ENCODE measurements around the gene MCM3AP.
A peak's percentile ranks its signal among the peaks of the same experiment; 100 is the strongest.
"Not testable (repeated sequence)": the region's sequence is repeated elsewhere in the genome, so short reads cannot be mapped to it uniquely, and the experiment has no call there.

The MCM3AP gene

DNA sequence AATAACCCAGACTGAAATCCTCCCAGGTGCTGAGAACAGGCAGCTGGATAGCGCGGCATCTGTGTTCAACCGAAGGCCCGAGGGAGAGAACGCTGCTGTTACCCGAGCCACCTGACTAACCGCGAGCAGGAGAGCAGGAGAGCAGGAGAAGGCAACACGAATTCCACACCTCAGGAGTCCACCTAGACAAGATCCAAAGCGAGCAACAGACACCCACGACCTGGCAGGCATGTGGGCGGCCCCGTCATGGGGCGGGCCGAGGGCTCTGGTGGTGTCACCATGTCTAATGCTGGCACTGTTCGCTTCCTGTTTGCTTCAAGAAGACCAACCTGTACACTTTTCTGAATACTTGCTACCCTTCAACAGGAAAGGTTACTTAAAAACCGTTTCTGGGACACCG is 80.2 kb downstream of the MCM3AP start:
- DNase-seq: no peak

DNA sequence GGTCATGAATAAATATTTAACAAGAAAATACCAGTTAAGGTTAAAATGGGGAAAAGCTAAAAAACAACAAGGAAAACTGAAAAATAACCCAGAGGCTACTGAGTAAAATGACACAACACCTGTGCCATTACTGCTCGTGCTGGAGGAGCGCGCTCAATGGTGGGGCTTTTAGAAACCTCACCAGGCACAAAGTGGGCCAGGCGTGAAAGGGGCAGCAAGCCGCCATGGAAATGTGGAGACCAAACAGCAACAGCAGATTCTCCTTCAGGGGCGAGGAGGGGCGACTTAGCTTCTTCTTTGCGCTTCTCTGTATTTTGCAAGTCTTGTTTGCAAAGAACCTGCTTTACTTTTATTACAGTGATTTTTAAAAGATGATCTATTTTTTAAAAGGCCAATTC is 82.2 kb downstream of the MCM3AP start:
- no peak for DNase-seq

DNA sequence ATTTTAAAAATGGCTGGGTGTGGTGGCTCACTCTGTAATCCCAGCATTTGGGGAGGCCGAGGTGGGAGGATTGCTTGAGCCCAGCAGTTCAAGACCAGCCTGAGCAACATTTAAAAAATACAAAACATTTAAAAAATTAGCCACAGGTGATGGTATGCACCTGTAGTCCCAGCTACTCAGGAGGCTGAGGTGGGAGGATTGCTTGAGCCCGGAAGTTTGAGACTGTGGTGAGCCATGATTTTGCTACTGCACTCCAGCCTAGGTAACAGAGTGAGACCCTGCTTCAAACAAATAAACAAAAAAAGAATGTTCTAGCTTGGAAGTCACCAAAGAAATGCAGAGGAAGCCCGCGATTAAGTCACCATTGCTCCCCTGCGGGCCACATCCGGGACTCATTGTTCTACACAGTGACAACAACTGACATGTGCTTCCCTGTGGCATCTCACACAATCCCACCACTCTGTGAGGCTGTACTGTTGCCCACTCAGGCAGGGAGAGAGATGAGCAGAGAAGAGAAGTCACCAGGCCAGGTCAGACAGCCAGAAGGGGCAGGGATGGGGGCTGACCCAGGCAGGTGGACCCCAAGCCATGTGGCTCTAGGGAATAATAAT is 82.7 kb downstream of the MCM3AP start:
- DNase-seq: no peak

DNA sequence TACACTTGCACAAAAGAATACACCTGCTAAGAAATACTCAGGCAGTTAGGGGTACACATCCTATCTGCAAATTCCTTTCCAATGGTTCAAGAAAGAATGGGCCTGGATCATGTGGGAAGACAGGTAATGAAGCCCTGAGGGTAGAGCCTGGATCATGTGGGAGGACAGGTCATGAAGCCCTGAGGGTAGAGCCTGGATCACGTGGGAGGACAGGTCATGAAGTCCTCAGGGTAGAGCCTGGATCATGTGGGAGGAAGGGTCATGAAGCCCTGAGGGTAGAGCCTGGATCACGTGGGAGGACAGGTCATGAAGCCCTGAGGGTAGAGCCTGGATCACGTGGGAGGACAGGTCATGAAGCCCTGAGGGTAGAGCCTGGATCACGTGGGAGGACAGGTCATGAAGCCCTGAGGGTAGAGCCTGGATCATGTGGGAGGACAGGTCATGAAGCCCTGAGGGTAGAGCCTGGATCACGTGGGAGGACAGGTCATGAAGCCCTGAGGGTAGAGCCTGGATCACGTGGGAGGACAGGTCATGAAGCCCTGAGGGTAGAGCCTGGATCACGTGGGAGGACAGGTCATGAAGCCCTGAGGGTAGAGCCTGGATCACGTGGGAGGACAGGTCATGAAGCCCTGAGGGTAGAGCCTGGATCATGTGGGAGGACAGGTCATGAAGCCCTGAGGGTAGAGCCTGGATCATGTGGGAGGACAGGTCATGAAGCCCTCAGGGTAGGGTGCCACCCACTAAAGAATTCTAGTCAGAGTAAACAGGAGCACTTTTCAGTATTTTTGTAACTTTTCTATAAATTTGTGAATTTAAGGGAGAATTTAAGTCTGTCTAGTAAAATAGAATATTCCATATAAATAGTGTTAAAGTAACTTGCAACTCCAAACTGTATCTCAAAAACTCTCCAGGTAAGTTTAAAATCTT is 84.3 kb downstream of the MCM3AP start:
- DNase-seq: not testable (repeated sequence)

DNA sequence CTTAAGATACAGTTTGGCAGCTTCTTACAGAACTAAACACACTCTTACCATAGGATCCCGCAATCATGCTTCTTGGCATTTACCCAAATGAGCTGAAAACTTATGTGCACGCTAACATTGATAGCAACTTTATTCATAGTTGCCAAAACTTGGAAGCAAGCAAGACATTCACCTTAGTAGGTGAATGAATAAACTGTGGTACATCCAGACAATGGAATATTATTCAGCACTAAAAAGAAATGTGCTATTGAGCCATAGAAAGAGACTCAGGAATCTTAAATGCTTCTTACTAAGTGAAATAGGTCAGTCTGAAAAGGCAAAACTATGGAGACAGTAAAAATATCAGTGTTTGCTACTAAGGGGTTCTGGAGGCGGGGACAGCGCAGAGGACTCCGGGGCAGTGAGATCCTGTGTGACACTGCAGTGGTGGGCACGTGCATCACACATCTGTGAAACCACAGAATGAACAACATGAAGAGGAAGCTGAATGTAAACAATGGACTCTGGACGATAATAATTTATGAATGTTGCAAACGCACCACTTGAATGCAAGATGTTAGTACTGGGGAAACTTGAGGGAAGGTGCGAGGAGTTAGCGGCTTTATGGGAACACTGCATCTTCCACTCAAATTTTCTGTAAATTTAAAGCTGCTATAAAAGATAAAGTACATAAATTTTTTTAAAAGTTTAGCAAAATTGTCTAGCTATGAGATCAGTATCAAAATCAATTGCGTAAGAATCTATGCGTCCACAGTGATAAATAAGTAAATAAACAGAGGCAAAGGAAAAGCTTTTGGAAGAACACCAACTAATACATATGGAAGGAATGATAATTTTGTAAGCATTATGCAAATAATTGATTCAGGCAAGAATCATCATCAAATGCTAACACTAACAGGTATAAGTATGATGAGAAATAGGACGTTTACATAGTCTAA is 85.7 kb downstream of the MCM3AP start:
- DNase-seq: no peak

DNA sequence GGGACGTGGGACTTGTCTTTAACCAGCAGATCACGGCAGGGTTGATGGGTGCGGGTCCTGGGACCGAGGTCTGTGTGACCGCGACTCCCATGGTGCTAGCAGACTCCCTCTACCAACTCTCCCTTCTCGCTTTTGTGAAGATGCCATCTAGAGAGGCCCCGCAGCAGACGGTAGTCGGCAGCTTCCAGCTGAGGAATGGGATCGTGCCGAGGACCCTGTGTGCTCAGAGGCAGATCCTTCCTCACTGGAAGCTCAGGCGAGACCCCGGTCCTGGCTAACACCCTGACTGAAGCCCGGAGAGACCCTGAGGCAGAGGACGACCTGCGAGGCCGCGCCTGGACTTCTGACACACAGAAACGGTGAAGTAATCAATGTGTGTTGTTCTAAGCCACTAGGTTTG is 88.7 kb downstream of the MCM3AP start:
- DNase-seq: no peak

DNA sequence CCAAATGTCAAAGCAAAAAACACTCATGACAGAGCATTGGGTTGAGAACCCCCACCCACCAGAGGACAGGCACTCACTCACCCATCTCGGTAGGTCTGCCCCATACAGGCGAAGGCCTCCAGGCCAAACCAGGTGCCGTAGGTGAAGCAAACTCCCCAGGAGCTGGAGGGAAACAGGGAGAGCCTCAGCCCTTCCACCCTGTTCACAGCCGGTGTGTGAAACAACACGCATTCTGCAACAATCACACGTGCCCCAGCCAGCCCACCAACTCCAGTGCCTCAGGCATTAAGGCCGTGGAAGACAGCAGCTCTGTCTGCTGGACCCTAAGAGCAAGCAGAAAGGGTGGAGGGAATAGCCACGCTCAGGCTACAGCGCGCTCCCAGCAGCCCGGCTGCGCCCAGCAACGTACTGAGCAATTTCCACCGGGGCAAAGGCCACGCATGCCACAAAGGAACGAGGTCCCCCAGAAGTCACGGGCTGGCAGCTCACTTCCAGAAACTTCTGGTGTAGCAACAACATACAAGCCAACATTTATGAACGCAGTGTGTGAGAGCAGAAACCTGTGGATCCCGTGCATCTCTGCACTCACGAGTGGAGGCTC is 89.7 kb downstream of the MCM3AP start:
- no peak for DNase-seq

DNA sequence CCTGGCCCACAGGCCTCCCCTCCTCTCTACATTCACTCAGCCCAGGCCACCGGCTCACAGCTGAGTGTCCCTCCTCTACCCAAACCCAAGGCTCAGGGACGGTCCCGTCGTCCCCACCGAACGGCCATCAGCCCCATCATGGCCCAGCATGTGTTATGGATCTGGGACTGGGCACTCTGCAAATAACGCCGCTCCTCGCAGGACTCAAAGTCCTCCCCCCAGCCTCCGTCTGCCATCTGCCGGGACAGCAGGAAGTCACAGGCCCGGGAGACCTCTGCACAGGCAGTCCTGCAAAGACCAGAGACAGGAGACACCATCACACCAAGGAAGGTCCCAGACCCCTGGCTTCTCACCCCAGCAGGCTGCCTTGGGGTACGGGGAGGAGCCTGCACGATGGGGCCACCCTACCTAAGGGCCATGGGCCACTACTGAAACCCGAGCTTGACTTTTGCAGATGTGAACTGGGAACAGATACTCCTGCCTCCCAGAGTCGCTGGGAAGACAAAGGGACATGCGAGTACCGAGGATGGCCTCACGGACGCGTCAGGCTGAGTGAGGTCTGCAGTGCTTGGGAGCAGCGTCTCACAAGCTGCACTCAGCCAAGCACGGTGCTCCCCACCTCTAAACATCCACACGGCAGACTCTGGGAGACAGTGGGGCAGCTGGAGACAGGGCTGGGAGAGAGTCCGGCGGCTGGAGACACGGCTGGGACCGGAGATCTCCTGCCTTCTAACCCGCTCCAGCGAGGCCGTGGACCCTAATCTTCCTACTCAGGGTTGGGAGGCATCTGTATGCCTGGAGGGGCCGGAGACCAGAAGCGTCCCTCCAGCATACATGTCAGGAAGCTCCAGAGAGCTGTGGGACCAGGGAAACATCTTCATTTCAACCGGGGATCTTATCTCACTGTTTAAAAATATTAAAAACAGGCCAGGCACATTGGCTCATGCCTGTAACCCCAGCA is 90.8 kb downstream of the MCM3AP start:
- no peak for DNase-seq

DNA sequence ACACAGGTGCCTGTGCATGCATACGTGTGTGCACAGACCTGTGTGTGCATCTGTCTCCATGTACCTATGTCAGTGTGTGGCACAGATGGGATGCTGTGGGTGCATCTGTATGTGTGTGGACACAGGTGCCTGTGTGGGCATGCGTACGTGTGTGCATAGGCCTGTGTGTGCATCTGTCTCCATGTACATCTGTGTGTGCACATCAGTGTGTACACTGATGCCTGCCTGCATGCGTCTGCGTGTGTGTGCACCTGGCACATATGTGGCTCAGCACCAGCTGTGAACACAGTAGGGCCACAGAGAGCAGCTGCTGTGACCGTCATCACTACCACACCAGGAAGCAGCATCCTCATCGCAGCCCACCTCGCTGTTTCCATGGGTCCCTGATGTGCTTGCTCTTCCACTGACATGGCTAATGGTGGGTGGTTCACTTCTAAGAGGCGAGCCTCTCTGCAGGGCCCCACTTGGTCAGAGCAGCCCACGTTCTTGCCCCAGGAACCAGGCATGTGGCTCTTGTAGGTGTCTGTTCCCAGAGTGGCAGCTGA is 91.5 kb downstream of the MCM3AP start:
- no peak for DNase-seq

DNA sequence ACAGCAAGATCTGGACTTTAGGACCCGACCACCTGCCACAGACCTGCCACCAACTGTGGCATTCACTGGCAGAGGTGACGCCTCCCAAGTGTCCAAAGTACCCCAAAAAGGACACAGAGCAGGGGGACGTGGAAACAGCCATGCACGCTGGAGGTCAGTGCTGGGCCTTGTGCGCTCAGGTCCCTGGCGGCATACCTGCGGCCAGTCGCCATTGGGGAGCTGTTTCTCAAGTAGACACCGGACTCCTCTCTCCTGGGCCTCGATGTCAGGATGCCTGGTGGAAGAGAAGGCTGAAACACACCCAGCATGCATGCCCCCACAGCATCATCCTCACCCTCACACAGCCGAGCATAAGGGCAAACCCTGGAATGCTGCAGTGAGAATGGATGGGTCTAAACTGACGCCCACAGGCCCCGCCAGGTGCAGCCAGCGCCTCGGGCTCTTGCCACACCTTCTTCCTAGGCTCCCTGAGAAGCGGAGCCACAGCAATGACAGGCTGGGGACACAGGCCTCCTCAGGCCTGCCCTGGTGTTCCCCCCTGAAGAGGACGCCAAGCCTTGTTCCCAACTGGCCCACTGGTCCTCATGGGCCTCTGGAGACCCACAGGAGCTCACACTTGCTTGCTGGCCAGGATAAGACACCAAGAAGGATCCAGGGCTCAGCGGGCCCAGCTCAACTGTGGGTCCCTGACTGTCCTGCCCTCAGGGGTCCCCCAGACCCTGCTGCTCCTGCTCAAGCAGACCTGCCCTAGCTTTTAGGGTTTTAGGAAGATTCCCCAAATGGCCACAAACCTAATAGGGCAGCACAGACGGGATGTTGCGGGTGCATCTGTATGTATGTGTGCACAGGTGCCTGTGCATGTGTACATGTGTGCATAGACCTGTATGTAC is 93.5 kb downstream of the MCM3AP start:
- no peak for DNase-seq

DNA sequence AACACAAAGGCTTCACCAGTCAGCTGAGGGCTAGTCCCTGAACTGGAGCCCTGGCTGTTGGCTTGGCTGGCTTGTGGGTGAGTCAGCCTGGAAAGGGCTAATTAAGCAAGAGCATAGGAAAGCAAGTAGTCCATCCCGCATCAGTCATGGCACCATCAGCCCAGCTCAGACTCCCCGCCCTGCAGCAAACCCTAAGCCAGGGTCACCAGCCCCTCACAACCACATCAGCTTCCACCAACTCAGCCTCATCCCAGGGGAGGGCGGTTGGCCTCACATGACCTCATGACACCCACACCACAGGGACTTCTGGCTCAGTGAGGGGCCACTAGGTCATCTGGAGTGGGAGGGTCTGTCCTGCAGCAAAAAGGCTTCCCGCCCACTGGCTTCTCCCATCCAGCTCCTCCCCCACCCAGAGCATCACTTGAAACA is 94.1 kb downstream of the MCM3AP start:
- no peak for DNase-seq

DNA sequence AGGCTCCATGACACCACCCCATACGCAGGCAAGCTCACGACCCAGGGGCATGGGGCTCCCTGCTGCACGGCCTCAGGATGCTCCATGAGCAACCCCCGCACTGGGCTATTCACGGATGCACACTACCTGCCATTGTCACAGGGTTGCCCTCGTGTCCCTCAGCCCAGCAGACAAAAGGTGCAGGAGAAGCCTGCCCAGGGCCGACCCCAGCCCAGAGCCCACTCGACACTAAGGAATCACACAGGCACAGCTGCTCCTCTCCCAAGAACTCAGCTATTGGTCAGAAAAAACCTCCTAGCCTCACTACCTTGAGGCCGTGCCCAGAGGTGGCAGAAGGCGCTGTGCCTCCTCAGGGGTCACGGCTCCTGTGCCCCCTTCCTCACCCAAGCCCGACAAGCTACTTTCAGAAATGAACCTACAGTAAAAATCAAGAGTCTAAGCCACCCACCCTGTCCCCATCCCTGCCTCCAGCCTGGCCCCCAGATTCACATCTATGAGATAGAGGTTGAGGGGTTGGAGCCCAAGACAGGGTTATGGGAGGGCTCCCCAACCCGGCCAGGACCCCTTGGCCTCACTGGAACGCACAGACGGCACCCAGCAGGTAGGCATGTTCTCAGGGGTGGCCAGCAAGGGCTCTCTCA is 94.8 kb downstream of the MCM3AP start:
- no peak for DNase-seq

DNA sequence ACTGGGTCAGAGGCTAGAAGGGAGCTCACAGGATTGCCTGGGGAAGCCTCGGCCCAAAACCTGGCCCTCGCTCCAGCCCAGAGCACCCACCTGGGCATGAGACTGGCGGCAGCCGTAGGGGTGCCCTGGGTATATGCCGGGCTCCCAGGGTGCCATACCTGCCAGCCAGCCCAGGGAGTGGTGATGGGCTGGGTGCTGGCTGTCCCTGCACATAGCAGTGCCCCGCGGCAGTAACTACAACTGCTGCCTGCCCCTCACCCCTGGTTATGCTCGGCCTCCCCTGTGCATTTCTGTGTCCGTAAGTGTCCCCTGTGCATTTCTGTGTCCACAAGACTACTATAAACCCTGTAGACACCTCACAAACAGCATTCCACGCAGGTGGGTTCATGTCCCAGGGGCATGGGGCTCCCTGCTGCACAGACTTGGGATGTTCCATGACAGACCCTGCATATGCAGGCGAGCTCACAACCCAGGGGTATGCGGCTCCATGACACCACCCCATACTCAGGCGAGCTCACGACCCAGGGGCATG is 95.4 kb downstream of the MCM3AP start:
- DNase-seq: no peak

DNA sequence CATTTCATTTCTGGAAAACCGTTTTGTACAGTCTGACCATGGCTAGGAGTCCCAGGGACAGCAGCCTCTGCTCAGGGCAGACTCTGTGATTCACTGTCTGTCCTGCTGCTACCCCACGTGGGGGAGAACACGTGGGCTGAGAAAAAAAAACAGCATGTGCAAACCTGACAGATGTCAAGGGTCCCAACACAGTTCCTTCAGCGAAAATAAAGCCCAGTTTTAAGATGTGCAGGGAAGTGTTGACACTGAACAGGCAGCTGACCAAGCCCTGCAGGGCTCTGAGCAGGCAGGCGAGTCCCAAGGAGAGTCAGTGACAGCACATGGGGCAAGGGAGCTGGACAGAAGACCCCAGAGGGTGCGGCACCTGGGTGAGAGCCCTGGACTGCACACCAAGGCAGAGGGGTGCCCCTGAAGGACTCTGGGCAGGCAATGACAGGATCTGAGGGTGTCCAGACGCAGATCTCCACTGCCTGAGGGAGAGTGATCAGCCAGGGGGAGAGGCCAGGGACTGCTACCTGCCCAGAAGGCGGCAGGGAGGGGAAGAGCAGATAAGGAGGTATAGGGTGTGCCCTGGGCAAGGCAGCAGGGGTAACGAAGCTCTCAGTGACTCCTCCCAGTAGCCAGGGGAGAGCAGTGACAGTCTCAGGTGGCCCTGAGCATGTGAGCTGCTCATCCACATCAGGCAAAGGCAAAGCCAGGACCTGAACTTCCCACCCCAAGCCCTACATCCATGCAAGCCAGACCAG is 96.0 kb downstream of the MCM3AP start:
- no peak for DNase-seq

DNA sequence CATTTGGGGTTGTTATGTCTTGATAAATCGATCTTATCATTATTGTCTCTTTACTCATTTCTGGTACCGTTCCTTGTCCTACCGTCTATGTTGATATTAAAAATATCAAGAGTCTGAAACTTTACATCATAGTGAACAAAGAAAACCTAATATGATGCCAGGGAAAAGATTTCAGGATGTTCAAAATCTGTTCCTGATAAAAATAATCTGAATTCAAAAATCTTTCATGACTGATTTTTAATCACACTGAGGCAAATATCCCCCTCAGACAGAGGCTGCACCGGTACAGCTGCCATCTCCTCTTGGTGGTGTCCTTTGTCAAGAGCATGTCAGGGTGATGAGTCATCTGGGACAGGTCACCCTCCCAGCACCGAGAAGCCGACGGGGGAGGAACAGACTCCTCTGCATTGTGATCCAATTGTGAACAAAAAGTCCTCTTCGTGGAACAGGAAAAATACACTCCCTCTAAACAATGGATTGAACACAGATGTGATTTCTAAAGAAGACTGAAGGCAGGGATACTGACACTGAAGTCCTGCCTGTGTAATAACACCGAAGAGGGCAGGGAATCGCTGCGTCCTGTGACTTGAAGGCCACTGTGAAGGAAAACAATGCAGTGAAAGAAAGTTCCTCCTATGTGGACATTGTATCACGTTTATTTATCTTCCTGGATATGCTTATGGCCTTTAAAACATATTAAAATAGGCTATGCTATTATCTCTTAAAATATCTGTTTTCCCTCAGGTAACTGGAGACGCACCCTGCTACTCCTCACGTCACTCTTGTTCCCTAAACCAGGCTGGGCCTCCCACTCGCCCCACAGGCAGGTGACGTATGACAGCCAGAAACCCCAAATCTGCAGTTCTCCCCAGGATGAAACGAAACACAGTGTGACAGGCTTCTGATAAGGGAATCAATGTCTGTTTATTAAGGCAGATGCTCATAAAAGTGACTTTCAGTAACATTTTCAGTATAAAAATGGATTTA is 96.9 kb downstream of the MCM3AP start:
- peak; percentile 38 for DNase-seq

DNA sequence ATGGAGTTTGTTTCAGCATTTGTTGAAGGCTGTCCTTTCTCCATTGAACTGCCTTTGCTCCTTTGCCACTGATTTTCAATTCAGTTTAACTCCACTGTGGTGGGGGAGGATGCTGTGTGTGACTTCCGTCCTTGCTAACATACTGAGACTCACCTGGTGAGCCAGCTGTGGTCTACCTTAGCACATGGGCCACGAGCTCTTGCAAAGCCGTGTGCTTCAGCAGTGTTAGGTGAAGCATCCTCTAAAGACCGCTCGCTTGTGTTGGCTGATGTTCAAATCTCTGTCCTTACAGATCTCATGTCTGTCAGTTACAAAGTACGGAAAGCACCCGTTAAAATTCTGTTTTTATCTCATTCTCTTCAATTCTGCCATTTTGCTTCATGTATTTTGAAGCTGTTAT is 97.6 kb downstream of the MCM3AP start:
- DNase-seq: no peak

DNA sequence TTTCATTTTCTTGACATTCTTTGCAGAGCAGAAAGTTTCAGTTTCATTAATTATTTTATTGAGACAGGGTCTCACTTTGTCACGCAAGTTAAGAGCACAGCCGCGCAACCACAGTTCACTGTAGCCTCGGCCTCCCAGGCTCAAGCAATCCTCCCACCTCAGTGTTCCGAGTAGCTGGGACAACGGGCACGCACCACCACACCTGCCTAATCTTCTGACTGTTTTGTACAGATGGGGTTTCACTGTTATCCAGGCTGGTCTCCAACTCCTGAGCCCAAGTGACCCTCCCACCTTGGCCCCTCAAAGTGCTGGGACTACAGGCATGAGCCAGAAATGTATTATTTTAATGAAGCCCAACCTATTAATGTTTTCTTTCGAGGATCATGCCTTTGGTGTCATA is 98.2 kb downstream of the MCM3AP start:
- no peak for DNase-seq

Data from right kidney (tissue), 1 donor.